Neural crest cell (in vitro differentiated cells): ENCODE results near the gene SH3YL1. TPM values are rescaled to one million over a fixed set of nuclear protein-coding genes. Genes with fewer than 3 reads are reported as not detected.

Source experiments
- DNase-seq: peaks from one replicate; pipeline ENCODE4 v3.0.0; 2021; ENCODE audit warnings: low read depth, mixed read lengths, low spot score
- H3K27ac Mint-ChIP-seq: one replicate; pipeline ENCODE4 v1.8.0; 2021; ENCODE audit warnings: mild to moderate bottlenecking, mixed read lengths; ENCODE audit not compliant: unreplicated experiment
- H3K27me3 Mint-ChIP-seq: 2 replicates; pipeline ENCODE4 v1.8.0; 2021; ENCODE audit warnings: low read depth, mild to moderate bottlenecking, mixed read lengths
- H3K36me3 Mint-ChIP-seq: 2 replicates; pipeline ENCODE4 v1.8.0; 2021; ENCODE audit warnings: low read depth, mild to moderate bottlenecking, mixed read lengths
- H3K4me1 Mint-ChIP-seq: 2 replicates; pipeline ENCODE4 v1.8.0; 2021; ENCODE audit warnings: mixed read lengths
- H3K4me3 Mint-ChIP-seq: one replicate; pipeline ENCODE4 v1.8.0; 2021; ENCODE audit warnings: mild to moderate bottlenecking, mixed read lengths
- H3K9me3 Mint-ChIP-seq: 2 replicates; pipeline ENCODE4 v1.8.0; 2021; ENCODE audit warnings: mixed read lengths
- CTCF ChIP-seq: fragments of 200-600 bp; sonication (generic); conservative IDR thresholded peaks from 2 replicates; pipeline ENCODE4 v1.5.0; 2021; ENCODE audit warnings: antibody characterized with exemption, mild to moderate bottlenecking
- total RNA-seq: library from RNA; stranded (reverse); gene quantifications from 2 replicates; pipeline ENCODE4 v1.2.1, GENCODE V29; 2021

SH3YL1 gene
- total RNA-seq, 1 donor from 2014 or later, result 31.8 TPM

- no peak for DNase-seq
- Mint-ChIP-seq H3K9me3 (peaks cover 16% of the 10 kb centered on the region), H3K27me3 (peaks cover 8% of the 10 kb centered on the region), H3K4me1 (peaks cover 6% of the 10 kb centered on the region), H3K4me3 (no peak overlapping the region), H3K27ac (no peak overlapping the region), H3K36me3 (peaks cover 44% of the 10 kb centered on the region)
- no peak for TF ChIP-seq CTCF
These were observed 4.0 kb downstream of the SH3YL1 start for GRCh38 chr2:259789-260331.

GRCh38 chr2:258933-259332 is 4.9 kb downstream of the SH3YL1 start:
- no peak overlapping the region for H3K4me3 Mint-ChIP-seq
- H3K27me3 Mint-ChIP-seq, result peaks cover 8% of the 10 kb centered on the region
- H3K27ac Mint-ChIP-seq, result no peak overlapping the region
- TF ChIP-seq CTCF, result no peak
- peaks cover 14% of the 10 kb centered on the region for H3K4me1 Mint-ChIP-seq
- DNase-seq, result no peak
- H3K9me3 Mint-ChIP-seq, result peaks cover 16% of the 10 kb centered on the region
- H3K36me3 Mint-ChIP-seq, result peaks cover 44% of the 10 kb centered on the region

GRCh38 chr2:257842-258241 is 6.0 kb downstream of the SH3YL1 start:
- Mint-ChIP-seq H3K4me3 (no peak overlapping the region), H3K27me3 (peaks cover 2% of the 10 kb centered on the region), H3K36me3 (peaks cover 42% of the 10 kb centered on the region), H3K4me1 (peaks cover 13% of the 10 kb centered on the region), H3K9me3 (peaks cover 16% of the 10 kb centered on the region), H3K27ac (no peak overlapping the region)
- TF ChIP-seq CTCF, result no peak
- no peak for DNase-seq

- Mint-ChIP-seq H3K4me1 (peaks cover 10% of the 10 kb centered on the region), H3K27me3 (no peaks in the 10 kb centered on the region), H3K4me3 (no peak overlapping the region), H3K27ac (no peak overlapping the region), H3K36me3 (peaks cover 38% of the 10 kb centered on the region), H3K9me3 (peaks cover 16% of the 10 kb centered on the region)
- no peak for TF ChIP-seq CTCF
- no peak for DNase-seq
These were observed 6.4 kb downstream of the SH3YL1 start for GRCh38 chr2:257429-257828.

- Mint-ChIP-seq H3K27me3 (no peaks in the 10 kb centered on the region), H3K9me3 (peaks cover 16% of the 10 kb centered on the region), H3K4me3 (no peak overlapping the region), H3K27ac (no peak overlapping the region), H3K4me1 (peaks cover 10% of the 10 kb centered on the region), H3K36me3 (peaks cover 35% of the 10 kb centered on the region)
- no peak for DNase-seq
- TF ChIP-seq CTCF, result no peak
These were observed 7.7 kb downstream of the SH3YL1 start for GRCh38 chr2:256094-256493.
